Osteoblast (primary cell): ENCODE data around the gene HCFC1R1. TPM values are rescaled to one million over a fixed set of nuclear protein-coding genes. Genes with fewer than 3 reads are reported as not detected.
A peak's percentile ranks its signal among the peaks of the same experiment; 100 is the strongest.

Experiments used
- DNase-seq: peaks from one replicate; pipeline ENCODE4 v3.0.0; 2011; ENCODE audit warnings: low spot score, mixed read lengths; ENCODE audit not compliant: insufficient read length; ENCODE audit errors: missing footprints
- H2AFZ ChIP-seq: 2 replicates; pipeline ENCODE4 v1.6.0; 2011; ENCODE audit warnings: mild to moderate bottlenecking, low read length
- H3K27ac ChIP-seq: 2 replicates; pipeline ENCODE4 v1.5.1; 2011; ENCODE audit warnings: mild to moderate bottlenecking, low read depth, low read length, moderate library complexity
- H3K27me3 ChIP-seq: 2 replicates; pipeline ENCODE4 v1.6.0; 2012; ENCODE audit warnings: mild to moderate bottlenecking, control low read depth, inconsistent platforms, low read length, moderate library complexity; ENCODE audit not compliant: insufficient read depth
- H3K36me3 ChIP-seq: 2 replicates; pipeline ENCODE4 v1.5.1; 2011; ENCODE audit warnings: mild to moderate bottlenecking, low read length, control low read depth, moderate library complexity; ENCODE audit not compliant: insufficient read depth
- H3K4me1 ChIP-seq: 2 replicates; pipeline ENCODE4 v1.5.1; 2011; ENCODE audit warnings: mild to moderate bottlenecking, low read length, control low read depth, moderate library complexity; ENCODE audit not compliant: insufficient read depth
- H3K4me2 ChIP-seq: 2 replicates; pipeline ENCODE4 v1.6.0; 2011; ENCODE audit warnings: mild to moderate bottlenecking, low read length; ENCODE audit not compliant: insufficient read depth
- H3K4me3 ChIP-seq: fragments of 200-600 bp; sonication (generic); 3 replicates; pipeline ENCODE4 v1.5.1; 2012; ENCODE audit warnings: mild to moderate bottlenecking, low read length, inconsistent platforms; ENCODE audit not compliant: insufficient read depth
- H3K79me2 ChIP-seq: 2 replicates; pipeline ENCODE4 v1.6.0; 2012; ENCODE audit warnings: mild to moderate bottlenecking, low read length, control low read depth, inconsistent platforms; ENCODE audit not compliant: insufficient read depth
- H3K9me3 ChIP-seq: 2 replicates; pipeline ENCODE4 v1.5.1; 2011; ENCODE audit warnings: low read depth, low read length, control low read depth
- H4K20me1 ChIP-seq: 2 replicates; pipeline ENCODE4 v1.6.0; 2012; ENCODE audit warnings: mild to moderate bottlenecking, low read length, control low read depth; ENCODE audit not compliant: insufficient read depth
- CTCF ChIP-seq: IDR thresholded peaks from 2 replicates; pipeline ENCODE4 v1.5.1; 2011; ENCODE audit warnings: mild to moderate bottlenecking, low read depth, low read length, moderate library complexity; ENCODE audit errors: extremely low read depth
- total RNA-seq: library from RNA; depleted of rRNA; stranded (reverse); fragments of >200 nt; gene quantifications from 2 replicates; pipeline ENCODE4 v1.2.3, GENCODE V29; 2012

Gene HCFC1R1
- total RNA-seq, 1 donor: 20.3 TPM

DNA sequence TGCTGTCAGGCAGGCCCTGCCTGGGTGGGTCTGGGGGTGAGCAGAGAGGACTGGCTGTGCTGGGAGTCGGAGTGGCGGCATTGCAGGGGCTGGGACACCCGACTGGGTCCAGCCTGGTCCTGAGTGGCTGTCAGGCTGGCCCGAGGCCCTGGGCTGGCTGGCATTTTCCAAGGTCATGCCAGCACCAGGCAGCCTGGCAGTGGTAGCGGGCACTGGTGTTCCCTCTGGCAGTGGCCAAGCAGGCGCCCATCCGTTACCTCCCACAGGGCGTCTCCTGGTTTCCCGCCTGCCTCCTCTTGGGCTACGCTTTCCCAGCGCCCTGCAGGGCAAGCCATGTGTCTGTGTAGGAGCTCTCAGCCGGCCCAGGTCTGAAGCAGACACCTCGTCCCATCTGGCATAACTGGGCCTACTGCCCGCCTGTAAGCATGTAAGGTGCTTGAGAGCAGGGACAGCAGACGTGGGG lies 37.8 kb downstream of the HCFC1R1 start:
- Histone ChIP-seq H3K36me3 (no peaks in the 10 kb centered on the region), H2AFZ (no peak overlapping the region), H3K4me2 (no peak overlapping the region), H3K4me3 (no peak overlapping the region), H3K27ac (no peak overlapping the region), H3K4me1 (peaks cover 1% of the 10 kb centered on the region), H3K27me3 (peaks cover 8% of the 10 kb centered on the region), H3K79me2 (no peaks in the 10 kb centered on the region), H4K20me1 (no peaks in the 10 kb centered on the region), H3K9me3 (no peaks in the 10 kb centered on the region)
- DNase-seq: no peak
- no peak for TF ChIP-seq CTCF

DNA sequence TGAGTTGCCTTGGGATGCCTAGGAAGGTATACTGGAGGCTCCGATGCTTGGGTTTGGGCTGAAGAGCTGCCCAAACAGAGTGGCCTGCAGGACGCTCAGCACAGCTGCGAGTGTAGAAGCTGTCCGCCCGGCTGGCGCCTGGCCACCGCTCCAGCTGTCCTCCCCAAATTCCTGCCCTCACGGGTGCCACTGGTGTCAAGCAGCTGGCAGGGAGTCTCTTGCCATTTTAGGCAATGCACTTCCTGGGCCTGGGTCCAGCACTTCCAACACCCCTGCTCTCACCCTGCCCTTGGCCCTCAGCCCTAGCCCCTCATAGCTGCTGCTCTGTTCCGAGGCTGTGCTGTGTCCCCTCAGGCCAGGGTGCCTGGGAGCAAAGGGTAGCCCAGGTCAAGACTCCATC lies 38.3 kb downstream of the HCFC1R1 start:
- Histone ChIP-seq H3K27me3 (peaks cover 8% of the 10 kb centered on the region), H3K4me3 (no peak overlapping the region), H3K9me3 (no peaks in the 10 kb centered on the region), H4K20me1 (no peaks in the 10 kb centered on the region), H3K27ac (no peak overlapping the region), H3K36me3 (no peaks in the 10 kb centered on the region), H2AFZ (no peak overlapping the region), H3K79me2 (no peaks in the 10 kb centered on the region), H3K4me1 (peaks cover 4% of the 10 kb centered on the region), H3K4me2 (no peak overlapping the region)
- no peak for DNase-seq
- TF ChIP-seq CTCF: no peak

- TF ChIP-seq CTCF: peak; percentile 66
- Histone ChIP-seq H3K36me3 (no peaks in the 10 kb centered on the region), H4K20me1 (no peaks in the 10 kb centered on the region), H3K27me3 (no peaks in the 10 kb centered on the region), H3K4me3 (peak overlapping the region; percentile 54), H3K4me1 (peaks cover 11% of the 10 kb centered on the region), H3K27ac (no peak overlapping the region), H3K79me2 (peaks cover 8% of the 10 kb centered on the region), H3K9me3 (no peaks in the 10 kb centered on the region), H2AFZ (peak overlapping the region; percentile 81), H3K4me2 (peak overlapping the region; percentile 77)
- peak; percentile 100 for DNase-seq
These were observed 40.0 kb downstream of the HCFC1R1 start for GRCh38 chr16:2983706-2984136.

- H3K27me3 ChIP-seq: no peaks in the 10 kb centered on the region
- TF ChIP-seq CTCF: no peak
- H3K27ac ChIP-seq: no peak overlapping the region
- DNase-seq: no peak
- peaks cover 8% of the 10 kb centered on the region for H3K79me2 ChIP-seq
- H2AFZ ChIP-seq: no peak overlapping the region
- no peaks in the 10 kb centered on the region for H4K20me1 ChIP-seq
- no peak overlapping the region for H3K4me3 ChIP-seq
- H3K9me3 ChIP-seq: no peaks in the 10 kb centered on the region
- H3K4me1 ChIP-seq: peaks cover 11% of the 10 kb centered on the region
- no peaks in the 10 kb centered on the region for H3K36me3 ChIP-seq
- H3K4me2 ChIP-seq: no peak overlapping the region
These were observed 41.3 kb downstream of the HCFC1R1 start for GRCh38 chr16:2982402-2982801.
